Measurements from ENCODE around the gene C19orf53. TPM values are rescaled to one million over a fixed set of nuclear protein-coding genes. Genes with fewer than 3 reads are reported as not detected.

C19orf53 gene
- total and polyA plus RNA-seq, 2 donors from 2014 or later, result 62.7 to 264 TPM

DNA sequence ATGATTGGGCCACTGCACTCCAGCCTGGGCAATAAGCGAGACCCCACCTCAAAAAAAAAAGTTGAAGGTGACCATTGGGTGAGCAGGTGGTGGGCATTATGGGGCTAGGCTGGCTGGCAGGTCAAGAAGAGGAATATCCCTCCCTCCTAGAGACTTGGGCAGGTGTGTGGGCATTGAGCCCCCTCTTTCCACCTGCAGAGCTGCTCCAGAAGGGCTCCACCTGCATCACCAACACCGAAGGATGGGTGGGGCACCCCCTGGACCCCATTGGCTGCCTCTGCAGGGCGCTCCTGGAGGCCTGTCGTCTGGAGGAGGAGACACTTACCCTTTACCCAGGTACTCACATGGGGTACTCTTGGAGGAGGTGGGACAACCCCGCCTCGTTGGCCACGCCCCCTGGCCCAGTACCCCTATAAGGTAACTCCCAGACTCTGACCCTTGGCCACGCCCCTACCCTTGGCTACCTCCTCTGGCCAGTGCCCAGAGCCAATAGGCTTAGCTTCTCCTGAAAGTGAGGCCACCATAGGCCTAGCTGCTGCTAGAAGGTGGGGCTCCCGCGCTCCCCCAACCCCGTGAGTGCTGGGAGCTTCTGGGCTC is 42.9 kb downstream of the C19orf53 start:
- intact Hi-C loops (cut with DNase I), result no loop called here
- DNase-seq, result peak in 4 of 5 donors; percentile 48 to 86 (median 54)
- H3K9ac ChIP-seq (ENCODE audit: low read length in 3 of 3), result no peak overlapping the region
- no peak for FAIRE-seq
- H3K9me3 ChIP-seq (ENCODE audit: control insufficient read depth in 2 of 3, insufficient read depth in 1 of 3, low read length in 3 of 3), result no peaks in the 10 kb centered on the region
- H3K4me3 ChIP-seq (ENCODE audit: low read length in 3 of 3), result no peak overlapping the region
- H3K36me3 ChIP-seq (ENCODE audit: control insufficient read depth in 2 of 3, insufficient read depth in 3 of 3, low read length in 3 of 3), result peaks cover 0 to 4% (median 3%) of the 10 kb centered on the region in 3 donors
- no peaks in the 10 kb centered on the region for H3K27me3 ChIP-seq (ENCODE audit: control insufficient read depth, insufficient read depth, low read length)
- no peak overlapping the region for H3K27ac ChIP-seq (ENCODE audit: low read depth in 2 of 2, low read length in 2 of 2)
- TF ChIP-seq, protein P1, sequence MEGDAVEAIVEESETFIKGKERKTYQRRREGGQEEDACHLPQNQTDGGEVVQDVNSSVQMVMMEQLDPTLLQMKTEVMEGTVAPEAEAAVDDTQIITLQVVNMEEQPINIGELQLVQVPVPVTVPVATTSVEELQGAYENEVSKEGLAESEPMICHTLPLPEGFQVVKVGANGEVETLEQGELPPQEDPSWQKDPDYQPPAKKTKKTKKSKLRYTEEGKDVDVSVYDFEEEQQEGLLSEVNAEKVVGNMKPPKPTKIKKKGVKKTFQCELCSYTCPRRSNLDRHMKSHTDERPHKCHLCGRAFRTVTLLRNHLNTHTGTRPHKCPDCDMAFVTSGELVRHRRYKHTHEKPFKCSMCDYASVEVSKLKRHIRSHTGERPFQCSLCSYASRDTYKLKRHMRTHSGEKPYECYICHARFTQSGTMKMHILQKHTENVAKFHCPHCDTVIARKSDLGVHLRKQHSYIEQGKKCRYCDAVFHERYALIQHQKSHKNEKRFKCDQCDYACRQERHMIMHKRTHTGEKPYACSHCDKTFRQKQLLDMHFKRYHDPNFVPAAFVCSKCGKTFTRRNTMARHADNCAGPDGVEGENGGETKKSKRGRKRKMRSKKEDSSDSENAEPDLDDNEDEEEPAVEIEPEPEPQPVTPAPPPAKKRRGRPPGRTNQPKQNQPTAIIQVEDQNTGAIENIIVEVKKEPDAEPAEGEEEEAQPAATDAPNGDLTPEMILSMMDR (IDR thresholded peaks at IDR 0.05; ENCODE audit: borderline replicate concordance, extremely low read depth, insufficient read depth), result no peak
- H3K4me1 ChIP-seq (ENCODE audit: control insufficient read depth in 2 of 3, insufficient read depth in 2 of 3, low read depth in 1 of 3, low read length in 3 of 3), result no peaks in the 10 kb centered on the region

DNA sequence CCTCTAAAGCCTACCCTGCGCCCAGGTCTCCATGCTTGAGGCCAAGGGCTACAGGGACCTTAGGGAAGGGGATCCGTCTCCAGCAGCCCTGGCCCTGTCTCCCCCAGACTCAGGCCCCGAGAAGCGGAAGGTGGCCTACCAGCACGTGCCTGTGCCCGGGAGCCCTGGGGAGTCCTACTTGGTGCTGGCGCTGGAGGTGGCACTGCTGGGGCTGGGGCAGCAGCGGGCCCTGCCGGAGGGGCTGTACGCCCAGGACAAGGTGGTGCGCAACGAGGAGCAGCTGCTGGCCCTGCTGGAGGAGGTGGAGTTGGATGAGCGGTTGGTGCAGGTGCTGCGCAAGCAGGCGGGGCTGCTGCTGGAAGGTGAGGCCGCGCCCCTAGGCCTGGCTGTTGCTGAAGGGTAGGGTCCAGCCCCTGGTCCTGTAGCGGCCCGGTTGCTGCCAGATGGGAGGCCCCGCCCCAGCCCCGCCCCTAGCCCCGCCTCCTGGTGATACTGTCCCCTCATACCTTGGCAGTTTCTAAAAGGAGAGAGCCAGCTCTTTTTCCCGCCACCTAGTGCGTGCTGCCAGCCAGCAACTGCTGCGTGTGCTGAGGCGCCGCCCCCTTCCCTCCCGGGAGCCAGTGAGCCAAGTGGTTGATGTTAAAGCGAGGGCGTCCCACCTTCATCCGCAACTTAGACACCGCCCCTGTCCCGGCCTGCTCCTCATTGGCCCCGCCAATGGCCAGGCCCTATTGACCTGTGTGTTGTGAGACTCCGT is 43.5 kb downstream of the C19orf53 start:
- Histone ChIP-seq H3K27ac (ENCODE audit: low read depth in 2 of 2, low read length in 2 of 2) (no peak overlapping the region), H3K9ac (ENCODE audit: low read length in 3 of 3) (no peak overlapping the region), H3K4me3 (ENCODE audit: low read length in 3 of 3) (no peak overlapping the region), H3K4me1 (ENCODE audit: control insufficient read depth in 2 of 3, insufficient read depth in 2 of 3, low read depth in 1 of 3, low read length in 3 of 3) (no peaks in the 10 kb centered on the region), H3K27me3 (ENCODE audit: control insufficient read depth, insufficient read depth, low read length) (no peaks in the 10 kb centered on the region), H3K36me3 (ENCODE audit: control insufficient read depth in 2 of 3, insufficient read depth in 3 of 3, low read length in 3 of 3) (peaks cover 0 to 4% (median under 1%) of the 10 kb centered on the region in 3 donors), H3K9me3 (ENCODE audit: control insufficient read depth in 2 of 3, insufficient read depth in 1 of 3, low read length in 3 of 3) (no peaks in the 10 kb centered on the region)
- intact Hi-C loops (cut with DNase I), result no loop called here
- FAIRE-seq, result no peak
- TF ChIP-seq, protein P1 (IDR thresholded peaks at IDR 0.05; ENCODE audit: borderline replicate concordance, extremely low read depth, insufficient read depth), result no peak
- DNase-seq, result peak in 4 of 5 donors; percentile 77 to 95 (median 89)

- intact Hi-C loops (cut with DNase I), result no loop called here
- H3K9ac ChIP-seq (ENCODE audit: low read length in 3 of 3), result no peak overlapping the region
- FAIRE-seq (no peak), DNase-seq (peak in 1 of 5 donors; percentile 53)
- H3K9me3 ChIP-seq (ENCODE audit: control insufficient read depth in 2 of 3, insufficient read depth in 1 of 3, low read length in 3 of 3), result no peaks in the 10 kb centered on the region
- TF ChIP-seq, protein P1 (IDR thresholded peaks at IDR 0.05; ENCODE audit: borderline replicate concordance, extremely low read depth, insufficient read depth), result no peak
- H3K27me3 ChIP-seq (ENCODE audit: control insufficient read depth, insufficient read depth, low read length), result no peaks in the 10 kb centered on the region
- no peak overlapping the region for H3K27ac ChIP-seq (ENCODE audit: low read depth in 2 of 2, low read length in 2 of 2)
- H3K4me3 ChIP-seq (ENCODE audit: low read length in 3 of 3), result no peak overlapping the region
- no peaks in the 10 kb centered on the region for H3K4me1 ChIP-seq (ENCODE audit: control insufficient read depth in 2 of 3, insufficient read depth in 2 of 3, low read depth in 1 of 3, low read length in 3 of 3)
- H3K36me3 ChIP-seq (ENCODE audit: control insufficient read depth in 2 of 3, insufficient read depth in 3 of 3, low read length in 3 of 3), result peaks cover 0 to 9% (median 4%) of the 10 kb centered on the region in 3 donors
Observed at GRCh38 chr19:13819238-13819637, 45.0 kb downstream of the C19orf53 start.
